Fibroblast of lung (primary cell): ENCODE data around the gene REEP1.

Source experiments
- CTCF ChIP-seq, 2 donors: IDR thresholded peaks in 1 of 2; conservative IDR thresholded peaks in 1 of 2; 1 replicate in 1 of 2; 2 replicates in 1 of 2; pipeline ENCODE4 v1.5.1; 2011 to 2012; ENCODE audit warnings: low read length in 2 of 2, control low read depth in 1 of 2, inconsistent platforms in 1 of 2, low read depth in 1 of 2, mild to moderate bottlenecking in 1 of 2
- EZH2 ChIP-seq: IDR thresholded peaks from 2 replicates; pipeline ENCODE4 v1.5.1; 2012; ENCODE audit warnings: low read length, control low read depth, mild to moderate bottlenecking; ENCODE audit errors: missing control alignments

- TF ChIP-seq CTCF (conservative IDR thresholded peaks at IDR 0.05 in 1 of 2, IDR thresholded peaks at IDR 0.05 in 1 of 2; ENCODE audit: low read depth in 1 of 2, low read length in 2 of 2), result no peak
- TF ChIP-seq EZH2, result no peak
Measured at GRCh38 chr2:86227685-86228084, 109.7 kb downstream of the REEP1 start.
